ENCODE data around the gene RAC2.

RAC2 gene

DNA sequence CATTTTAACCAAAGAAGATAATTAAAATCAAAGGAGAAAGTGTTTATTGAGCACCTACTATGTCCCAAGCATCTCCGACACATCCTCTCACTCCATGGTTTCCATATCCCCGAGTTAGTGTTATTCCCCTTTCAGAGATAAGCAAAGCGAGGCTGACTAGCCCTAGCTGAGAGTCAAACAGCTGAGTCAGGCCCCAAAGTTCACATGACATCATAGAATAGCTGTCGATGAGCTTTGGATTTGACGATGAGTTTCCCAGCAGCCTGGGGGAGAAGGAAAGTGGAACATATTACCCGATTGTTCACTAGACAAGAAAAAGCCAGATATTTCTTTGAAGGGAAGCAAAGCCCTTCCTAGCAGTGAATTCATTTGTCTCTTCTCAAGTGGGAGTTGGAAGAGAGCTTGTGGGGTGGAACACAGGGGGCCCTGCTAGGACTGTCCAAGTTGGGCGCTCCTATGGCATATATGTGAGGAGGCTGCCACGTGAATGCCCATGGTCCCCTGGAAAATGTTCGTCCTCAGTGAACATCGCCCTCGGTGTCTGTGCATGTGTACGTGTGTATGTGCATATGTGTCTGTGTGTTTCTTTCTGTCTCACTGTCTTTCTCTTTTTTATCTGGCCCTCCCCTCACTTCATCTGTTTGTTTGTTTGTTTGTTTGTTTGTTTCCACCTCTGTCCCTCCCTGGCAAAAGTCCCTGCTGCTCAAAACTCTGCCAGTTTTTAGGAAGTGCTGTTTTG lies 37.7 kb upstream of the RAC2 start:
- H3K79me2 ChIP-seq, result no peaks in the 10 kb centered on the region
- H3K4me1 ChIP-seq, result no peaks in the 10 kb centered on the region
- no peak for TF ChIP-seq CTCF (IDR thresholded peaks at IDR 0.05)
- H3K27me3 ChIP-seq (ENCODE audit: control insufficient read depth, insufficient read depth, low read length), result no peaks in the 10 kb centered on the region
- H2AFZ ChIP-seq, result no peak overlapping the region
- no peaks in the 10 kb centered on the region for H3K9me3 ChIP-seq (ENCODE audit: control insufficient read depth, low read length)
- H3K36me3 ChIP-seq (ENCODE audit: control insufficient read depth, insufficient read depth, low read length), result no peaks in the 10 kb centered on the region
- no peak overlapping the region for H3K27ac ChIP-seq
- no peak overlapping the region for H3K9ac ChIP-seq
- H3K4me2 ChIP-seq (ENCODE audit: low read length), result no peak overlapping the region
- H3K4me3 ChIP-seq (ENCODE audit: low read depth, low read length), result no peak overlapping the region

DNA sequence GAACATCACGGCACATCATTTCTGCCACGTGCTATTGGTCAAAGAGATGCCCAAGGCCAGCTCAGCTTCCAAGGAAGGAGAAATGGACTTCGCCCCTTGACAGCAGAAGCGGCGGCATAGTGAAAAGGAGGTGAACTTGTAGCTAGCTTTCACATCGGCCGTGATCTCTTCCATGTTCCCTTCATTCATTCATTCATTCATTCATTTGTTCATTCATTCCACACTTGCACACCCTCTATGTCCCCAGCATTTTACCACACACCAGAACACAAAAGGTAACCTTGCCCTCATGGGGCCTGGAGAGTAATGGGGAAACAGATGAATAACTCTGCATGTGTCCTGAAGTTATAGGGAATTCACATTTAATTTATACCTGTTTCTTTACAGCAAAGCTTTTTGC lies 37.1 kb upstream of the RAC2 start:
- H3K4me3 ChIP-seq (ENCODE audit: low read depth, low read length), result no peak overlapping the region
- no peaks in the 10 kb centered on the region for H3K79me2 ChIP-seq
- no peak for TF ChIP-seq CTCF (IDR thresholded peaks at IDR 0.05)
- H3K4me1 ChIP-seq, result no peaks in the 10 kb centered on the region
- H2AFZ ChIP-seq, result no peak overlapping the region
- no peak overlapping the region for H3K4me2 ChIP-seq (ENCODE audit: low read length)
- no peak overlapping the region for H3K9ac ChIP-seq
- no peaks in the 10 kb centered on the region for H3K27me3 ChIP-seq (ENCODE audit: control insufficient read depth, insufficient read depth, low read length)
- H3K9me3 ChIP-seq (ENCODE audit: control insufficient read depth, low read length), result no peaks in the 10 kb centered on the region
- no peak overlapping the region for H3K27ac ChIP-seq
- H3K36me3 ChIP-seq (ENCODE audit: control insufficient read depth, insufficient read depth, low read length), result no peaks in the 10 kb centered on the region

- Histone ChIP-seq H3K9me3 (ENCODE audit: control insufficient read depth, low read length) (no peaks in the 10 kb centered on the region), H3K4me1 (no peaks in the 10 kb centered on the region), H3K4me3 (ENCODE audit: low read depth, low read length) (no peak overlapping the region), H3K79me2 (no peaks in the 10 kb centered on the region), H3K27me3 (ENCODE audit: control insufficient read depth, insufficient read depth, low read length) (no peaks in the 10 kb centered on the region), H3K9ac (no peak overlapping the region), H3K36me3 (ENCODE audit: control insufficient read depth, insufficient read depth, low read length) (no peaks in the 10 kb centered on the region), H3K4me2 (ENCODE audit: low read length) (no peak overlapping the region), H3K27ac (no peak overlapping the region), H2AFZ (no peak overlapping the region)
- TF ChIP-seq CTCF (IDR thresholded peaks at IDR 0.05), result no peak
These were observed 36.6 kb upstream of the RAC2 start for GRCh38 chr22:37280718-37281117.

GRCh38 chr22:37279331-37280181 lies 35.5 kb upstream of the RAC2 start:
- Histone ChIP-seq H3K27me3 (ENCODE audit: control insufficient read depth, insufficient read depth, low read length) (no peaks in the 10 kb centered on the region), H3K9ac (no peak overlapping the region), H3K4me1 (no peaks in the 10 kb centered on the region), H3K79me2 (no peaks in the 10 kb centered on the region), H3K4me3 (ENCODE audit: low read depth, low read length) (no peak overlapping the region), H3K36me3 (ENCODE audit: control insufficient read depth, insufficient read depth, low read length) (no peaks in the 10 kb centered on the region), H3K9me3 (ENCODE audit: control insufficient read depth, low read length) (no peaks in the 10 kb centered on the region), H3K4me2 (ENCODE audit: low read length) (no peak overlapping the region), H2AFZ (no peak overlapping the region), H3K27ac (no peak overlapping the region)
- TF ChIP-seq CTCF (IDR thresholded peaks at IDR 0.05), result no peak
